Measurements from ENCODE around the gene OSBPL2.

DNA sequence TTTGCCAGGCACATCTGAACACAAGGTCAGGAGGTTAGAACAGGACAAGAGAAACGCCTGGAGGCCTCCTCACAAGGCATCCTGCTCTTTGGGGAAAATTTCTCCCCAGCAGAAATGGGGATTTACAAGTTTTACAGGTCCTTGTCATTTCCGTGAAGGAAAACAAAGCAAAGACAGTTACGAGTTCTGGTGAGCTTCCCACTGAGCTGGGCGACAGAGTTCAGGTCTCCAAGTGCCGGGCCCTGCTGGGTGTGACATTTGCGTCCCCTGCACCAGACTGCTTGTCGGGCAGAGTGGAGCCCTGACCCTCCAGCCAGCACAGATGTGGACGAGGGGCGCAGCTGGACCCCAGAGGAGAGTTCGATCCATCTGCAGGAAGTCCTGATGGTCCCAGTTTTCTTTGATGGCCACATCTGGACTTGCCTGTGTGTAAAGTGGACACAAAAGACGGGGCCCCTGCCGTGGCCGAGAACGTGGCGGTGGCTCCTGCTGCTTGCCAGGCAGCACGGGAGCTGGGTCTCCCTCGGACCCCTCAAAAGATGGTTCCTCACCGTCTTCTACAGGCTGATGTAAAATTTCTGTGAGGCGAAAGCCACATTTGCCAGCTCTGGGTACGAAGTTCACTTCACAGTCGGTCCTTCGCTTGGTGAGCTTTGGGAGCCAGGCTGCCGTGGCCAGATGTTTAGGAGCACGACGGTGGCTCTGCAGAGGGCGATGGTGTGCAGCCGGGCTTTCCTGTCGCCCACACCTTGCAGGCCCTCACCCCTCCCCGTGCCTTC, 59.3 kb downstream of the OSBPL2 start:
- TF ChIP-seq TAF1 (IDR thresholded peaks at IDR 0.05; ENCODE audit: low read depth, low read length), result no peak
- TF ChIP-seq POLR2A (IDR thresholded peaks at IDR 0.05; ENCODE audit: low read depth, low read length), result no peak

Data from GM12891 (cell line).